ENCODE results near the gene ZNF691. TPM values are rescaled to one million over a fixed set of nuclear protein-coding genes. Genes with fewer than 3 reads are reported as not detected.

The ZNF691 gene
- total and polyA plus RNA-seq, 2 donors (not counting 3 experiments of a cell fraction or from before 2014, with no cell fraction given), result 6.6 to 6.9 TPM

GRCh38 chr1:42824481-42825035 is 21.9 kb upstream of the ZNF691 start:
- Histone ChIP-seq H3K4me2 (ENCODE audit: insufficient read depth, low read length) (no peak overlapping the region), H4K20me1 (replicated peaks; ENCODE audit: control insufficient read depth, extremely low read depth, insufficient read depth, low read length) (no peaks in the 10 kb centered on the region), H3K9me1 (replicated peaks; ENCODE audit: control insufficient read depth, extremely low read depth, insufficient read depth, low read length) (peaks cover 2% of the 10 kb centered on the region), H3K79me2 (ENCODE audit: control insufficient read depth, insufficient read depth, low read length) (no peaks in the 10 kb centered on the region), H3K27me3 (ENCODE audit: control insufficient read depth in 2 of 2, insufficient read depth in 2 of 2, low read length in 2 of 2) (no peaks in the 10 kb centered on the region), H3K9me3 (replicated peaks; ENCODE audit: control insufficient read depth, insufficient read depth, low read length) (no peaks in the 10 kb centered on the region), H3K4me3 (replicated peaks in 1 of 3; ENCODE audit: insufficient read depth in 1 of 3, low read depth in 1 of 3, low read length in 3 of 3) (no peak overlapping the region), H3K36me3 (ENCODE audit: control insufficient read depth in 2 of 2, extremely low read depth in 1 of 2, insufficient read depth in 2 of 2, low read length in 2 of 2) (no peaks in the 10 kb centered on the region), H3K9ac (replicated peaks; ENCODE audit: extremely low read depth, insufficient read depth, low read length) (no peak overlapping the region), H3K27ac (ENCODE audit: insufficient read depth, low read depth, low read length) (no peak overlapping the region), H3K4me1 (ENCODE audit: control insufficient read depth, extremely low read depth, insufficient read depth, low read length) (no peaks in the 10 kb centered on the region), H2AFZ (ENCODE audit: low read depth, low read length) (no peak overlapping the region)
- POLR2A ChIA-PET, result no interaction called here
- intact Hi-C loops (cut with micrococcal nuclease), result no loop called here
- dilution Hi-C loops (cut with MboI; ENCODE audit: extremely low pct_ligation_motif_present, low sequenced_read_pairs), result no loop called here
- CTCF ChIA-PET, result interaction anchor here (0.9 to 2.0 kb wide), 4 partner anchors 11 to 58 kb away, joined by 4 to 6 read pairs (median 4); partner anchors contain the start of gene ZNF691
- FAIRE-seq, result no peak
- no peak for DNase-seq (ENCODE audit: low read depth, low spot score)
- TF ChIP-seq MAX (IDR thresholded peaks at IDR 0.05; ENCODE audit: insufficient read depth, insufficient read length), result no peak
- TF ChIP-seq FOS (IDR thresholded peaks at IDR 0.05; ENCODE audit: borderline replicate concordance, insufficient read depth, low read length), result no peak
- TF ChIP-seq POLR2A (IDR thresholded peaks at IDR 0.05; ENCODE audit: low read depth, low read length), result no peak
- no peak for TF ChIP-seq MYC (IDR thresholded peaks at IDR 0.05; ENCODE audit: low read depth, low read length)
- no peak for TF ChIP-seq CTCF (IDR thresholded peaks at IDR 0.05; ENCODE audit: extremely low read depth in 1 of 2, insufficient read depth in 1 of 2, low read depth in 1 of 2, low read length in 2 of 2)
- no peak for TF ChIP-seq EZH2 (IDR thresholded peaks at IDR 0.05; ENCODE audit: borderline replicate concordance, low read depth, low read length, severe bottlenecking)
- TF ChIP-seq JUN (IDR thresholded peaks at IDR 0.05; ENCODE audit: borderline replicate concordance, insufficient read depth, insufficient read length, low read depth), result no peak
- no peak for TF ChIP-seq GATA2 (IDR thresholded peaks at IDR 0.05; ENCODE audit: insufficient read depth, insufficient read length, low read depth, low read length)
- no peak for TF ChIP-seq POLR2AphosphoS5 (IDR thresholded peaks at IDR 0.05; ENCODE audit: insufficient read depth, low read depth, low read length)
- no TSS peak for BruUV-seq (replicated peaks)

Measured in endothelial cell of umbilical vein (primary cell).